Globus pallidus (tissue), 1 donor: ENCODE measurements around the gene VKORC1.

Experiments used
- DNase-seq: peaks from one replicate; pipeline ENCODE4 v3.0.0-alpha.2; 2015; ENCODE audit warnings: low spot score

Gene VKORC1

DNA sequence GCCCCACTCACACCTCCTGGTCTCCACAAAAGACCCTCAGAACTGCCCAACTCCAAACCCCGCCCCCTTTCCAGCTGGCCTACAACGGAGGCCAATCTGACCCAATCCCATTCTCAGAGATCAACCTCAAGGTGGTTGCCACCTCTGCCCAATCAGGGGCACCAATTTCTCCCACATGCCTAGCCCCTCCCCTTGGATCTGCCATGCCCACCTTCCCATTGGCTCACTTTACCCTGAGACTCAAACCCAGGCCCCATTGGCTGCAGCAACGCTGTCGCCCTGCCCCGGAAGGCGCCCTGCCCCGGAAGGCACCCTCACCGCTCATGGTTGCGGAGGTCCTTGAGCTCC is 31.1 kb downstream of the VKORC1 start:
- DNase-seq, result no peak

DNA sequence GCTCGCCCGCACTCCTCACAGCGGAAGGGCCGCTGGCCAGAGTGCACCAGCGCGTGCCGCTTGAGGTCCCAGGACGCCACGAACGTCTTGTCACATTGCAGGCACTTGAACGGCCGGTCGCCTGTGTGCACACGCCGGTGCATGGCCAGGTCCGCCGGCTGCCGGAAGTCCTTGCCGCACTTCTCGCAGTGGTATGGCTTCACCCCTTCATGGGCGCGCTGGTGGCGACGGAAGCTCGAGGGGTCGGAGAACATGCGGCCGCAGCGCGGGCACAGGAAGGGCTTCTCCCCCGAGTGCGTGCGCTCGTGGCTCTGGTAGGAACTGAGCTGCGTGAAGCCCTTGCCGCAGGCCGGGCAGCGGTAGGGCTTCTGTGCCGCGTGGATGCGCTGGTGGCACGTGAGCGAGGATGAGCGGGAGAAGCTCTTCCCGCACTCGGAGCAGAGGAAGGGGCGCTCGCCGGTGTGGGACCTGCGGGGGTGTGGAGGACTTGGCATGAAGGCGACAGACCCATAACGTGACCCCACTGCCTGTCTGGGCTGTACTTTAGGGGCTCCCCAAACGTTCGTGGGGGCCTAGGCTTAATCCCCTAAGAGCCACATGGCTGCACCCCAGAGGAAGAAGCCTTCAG is 32.7 kb downstream of the VKORC1 start:
- no peak for DNase-seq

DNA sequence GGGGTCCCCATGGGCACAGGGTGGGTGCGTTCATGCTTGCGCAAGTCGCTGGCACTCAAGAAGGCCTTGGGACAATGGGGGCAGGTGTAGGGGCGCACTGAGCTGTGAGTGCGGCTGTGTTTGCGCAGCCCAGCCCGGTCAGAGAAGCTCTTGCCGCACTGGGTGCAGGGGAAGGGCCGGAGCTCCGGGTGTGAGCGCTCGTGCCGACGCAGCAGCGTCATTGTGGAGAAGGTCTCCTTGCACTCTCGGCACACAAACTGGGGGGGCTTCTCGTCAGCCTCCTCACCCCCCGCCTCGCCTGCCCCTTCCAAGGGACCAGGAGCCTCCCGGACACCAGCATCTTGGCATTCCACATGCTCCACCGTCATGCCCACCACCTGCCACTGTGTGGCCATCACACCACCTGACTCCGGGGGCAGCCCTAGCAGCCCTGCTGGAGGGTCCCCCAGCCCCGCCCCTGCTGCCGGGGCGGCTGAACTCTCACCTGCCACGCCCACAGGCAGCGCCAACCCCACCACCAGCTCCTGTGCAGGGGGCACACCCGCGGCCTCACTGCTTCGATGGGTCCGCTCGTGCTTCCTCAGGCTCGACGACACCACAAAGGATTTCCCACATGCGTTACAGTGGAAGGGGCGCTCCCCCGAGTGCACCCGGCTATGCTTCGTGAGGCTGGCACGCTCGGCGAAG is 33.3 kb downstream of the VKORC1 start:
- no peak for DNase-seq

DNA sequence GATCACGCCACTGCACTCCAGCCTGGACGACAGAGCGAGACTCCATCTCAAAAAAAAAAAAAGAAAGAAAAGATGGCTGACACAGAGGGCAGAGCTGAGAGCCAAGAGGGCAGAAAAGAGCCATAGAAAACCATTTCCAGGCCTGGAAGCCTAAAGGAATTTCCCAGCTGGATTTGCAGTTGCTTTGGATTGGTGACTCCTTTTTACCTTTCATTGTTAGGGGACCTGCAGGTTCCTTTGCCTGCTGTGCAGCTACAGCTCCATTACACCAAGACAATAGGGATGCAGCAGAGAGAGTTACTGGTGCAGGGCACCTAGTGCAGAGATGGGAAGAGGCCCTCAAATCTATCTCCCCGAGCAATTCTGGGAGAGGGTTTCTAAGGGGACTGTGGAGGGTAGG is 39.0 kb downstream of the VKORC1 start:
- DNase-seq, result no peak

DNA sequence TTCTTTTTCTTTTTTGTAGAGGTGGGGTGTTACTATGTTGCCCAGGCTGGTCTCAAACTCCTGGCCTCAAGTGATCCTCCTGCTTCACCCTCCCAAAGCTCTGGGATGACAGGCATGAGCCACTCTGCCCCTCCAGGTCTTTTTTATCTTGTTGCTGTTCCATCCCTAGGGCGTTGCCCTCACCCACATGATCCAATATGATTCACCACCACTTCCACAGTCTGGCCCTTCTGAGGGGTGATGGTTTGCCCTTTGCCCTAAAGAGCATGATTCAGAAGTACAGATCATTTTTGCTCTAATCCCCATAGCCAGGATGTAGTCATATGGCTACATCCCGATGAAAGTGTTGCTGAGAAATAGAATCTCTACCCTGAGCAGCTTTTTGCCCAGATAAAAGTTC is 42.5 kb downstream of the VKORC1 start:
- no peak for DNase-seq

DNA sequence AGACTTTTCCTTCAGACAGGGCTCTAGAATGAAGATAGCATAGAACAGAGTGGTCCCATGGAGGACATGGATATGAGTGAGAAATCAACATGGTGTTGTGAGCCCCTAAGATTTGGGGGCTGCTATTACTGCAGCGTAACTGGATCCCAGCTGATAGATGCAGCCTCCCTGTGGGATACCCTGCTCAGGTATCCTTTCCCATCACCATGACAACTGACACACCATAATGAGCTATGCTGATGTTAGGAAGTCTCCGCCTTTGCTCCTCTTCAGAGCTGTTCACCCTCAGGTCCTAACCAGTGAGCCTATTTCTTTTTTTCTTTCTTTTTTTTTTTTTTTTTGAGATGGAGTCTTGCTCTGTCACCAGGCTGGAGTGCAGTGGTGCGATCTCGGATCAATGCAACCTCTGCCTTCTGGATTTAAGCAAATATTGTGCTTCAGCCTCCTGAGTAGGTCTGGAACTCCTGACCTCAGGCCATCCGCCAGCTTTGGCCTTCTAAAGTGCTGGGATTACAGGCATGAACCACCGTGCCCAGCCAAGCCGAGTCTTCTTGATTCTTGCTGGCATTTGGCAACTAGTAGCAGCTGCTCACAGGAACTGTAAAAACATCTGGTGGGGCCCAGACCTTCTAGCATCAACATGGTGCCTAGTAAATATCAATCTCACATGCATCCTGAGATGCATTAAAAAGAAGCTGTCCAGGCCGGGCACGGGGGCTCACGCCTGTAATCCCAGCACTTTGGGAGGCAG is 44.1 kb downstream of the VKORC1 start:
- DNase-seq, result no peak

DNA sequence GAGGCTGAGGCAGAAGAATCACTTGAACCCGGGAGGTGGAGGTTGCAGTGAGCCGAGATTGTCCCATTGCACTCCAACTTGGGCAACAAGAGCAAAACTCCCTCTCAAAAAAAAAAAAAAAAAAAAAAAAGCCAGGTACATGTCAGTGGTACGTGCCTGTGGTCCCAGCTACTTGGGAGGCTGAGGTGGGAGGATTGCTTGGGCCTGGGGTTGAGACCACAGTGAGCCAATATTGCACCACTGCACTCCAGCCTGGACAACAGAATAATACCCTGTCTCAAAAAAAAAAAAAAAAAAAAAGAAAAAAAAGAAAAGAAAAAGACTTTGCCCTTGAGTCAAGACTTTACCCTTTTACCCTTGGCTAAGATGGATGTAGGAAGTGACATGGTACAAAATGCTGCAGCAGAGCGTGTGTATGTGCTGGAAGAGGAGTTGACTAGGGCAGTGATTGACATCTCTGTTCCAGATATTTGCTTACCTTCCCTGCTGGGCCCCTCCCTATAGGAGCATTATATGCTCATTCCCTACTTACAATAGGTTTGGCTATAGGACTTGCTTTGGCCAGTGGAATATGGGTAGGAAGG is 50.6 kb downstream of the VKORC1 start:
- DNase-seq, result no peak

DNA sequence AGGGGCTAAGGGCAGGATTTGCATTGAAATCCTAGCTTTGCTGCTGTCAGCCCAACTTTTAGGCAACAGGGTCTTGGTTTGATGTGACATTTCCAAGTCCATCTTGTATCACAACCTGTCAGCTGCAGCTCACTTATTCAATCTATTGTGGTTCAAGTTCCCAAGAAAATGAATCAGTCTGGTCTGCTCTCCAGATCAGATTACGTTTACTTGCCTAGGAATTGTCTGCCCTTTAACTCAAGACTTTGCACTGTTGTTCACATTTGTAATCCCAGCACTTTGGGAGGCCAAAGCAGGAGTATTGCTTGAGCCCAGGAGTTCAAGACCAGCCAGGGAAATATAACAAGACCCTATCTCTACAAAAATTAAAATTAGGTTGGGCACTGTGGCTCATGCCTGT is 51.2 kb downstream of the VKORC1 start:
- no peak for DNase-seq

DNA sequence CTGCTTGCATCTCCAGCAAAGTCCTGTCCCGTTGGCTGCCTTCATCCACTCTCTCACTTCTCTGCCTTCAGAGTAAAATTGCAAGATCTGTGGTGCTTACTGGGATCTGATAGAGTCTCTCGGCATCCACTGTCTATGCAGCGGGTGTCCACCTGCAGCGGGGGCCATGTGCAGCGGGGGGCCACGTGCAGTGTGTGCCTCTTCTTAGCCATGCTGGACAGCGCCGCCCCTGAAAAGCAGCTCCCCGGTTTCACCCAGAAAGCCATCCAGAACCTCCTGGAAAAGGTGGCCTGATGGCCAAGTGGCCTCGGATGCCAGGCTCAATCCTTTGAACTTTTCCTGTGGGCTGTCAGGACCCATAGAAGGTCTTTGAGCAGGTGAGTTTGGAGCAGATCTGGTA is 51.7 kb downstream of the VKORC1 start:
- DNase-seq, result no peak
